Loucy (cell line): ENCODE measurements around the gene KANK2.

Experiments used
- H2AFZ ChIP-seq: fragments of 200-600 bp; sonication (generic); 2 replicates; pipeline ENCODE4 v1.6.0; 2016; ENCODE audit warnings: antibody characterized with exemption, mild to moderate bottlenecking, low read length, moderate library complexity
- H3F3A ChIP-seq: fragments of 200-600 bp; 2 replicates; pipeline ENCODE4 v1.6.0; 2016; ENCODE audit warnings: antibody characterized with exemption, low read depth, mild to moderate bottlenecking
- H3K27me3 ChIP-seq: fragments of 200-600 bp; sonication (generic); 2 replicates; pipeline ENCODE4 v1.6.1; 2014; ENCODE audit warnings: low read length, mild to moderate bottlenecking; ENCODE audit not compliant: insufficient read depth, poor library complexity, severe bottlenecking
- H3K36me3 ChIP-seq: fragments of 200-600 bp; sonication (generic); 2 replicates; pipeline ENCODE4 v1.6.1; 2016; ENCODE audit warnings: low read length; ENCODE audit not compliant: insufficient read depth
- H3K4me1 ChIP-seq: fragments of 200-600 bp; sonication (generic); 2 replicates; pipeline ENCODE4 v1.5.1; 2014; ENCODE audit warnings: low read length, mild to moderate bottlenecking; ENCODE audit not compliant: insufficient read depth, poor library complexity, severe bottlenecking
- H3K4me2 ChIP-seq: fragments of 200-600 bp; sonication (generic); 2 replicates; pipeline ENCODE4 v1.6.0; 2014; ENCODE audit warnings: antibody characterized with exemption, low read length, low read depth, mild to moderate bottlenecking; ENCODE audit not compliant: poor library complexity, severe bottlenecking
- H3K4me3 ChIP-seq: fragments of 200-600 bp; sonication (generic); 2 replicates; pipeline ENCODE4 v1.5.1; 2014; ENCODE audit warnings: low read length, mild to moderate bottlenecking, mixed read lengths; ENCODE audit not compliant: poor library complexity, severe bottlenecking
- H3K79me2 ChIP-seq: fragments of 200-600 bp; sonication (generic); 2 replicates; pipeline ENCODE4 v1.6.1; 2014; ENCODE audit warnings: low read length; ENCODE audit not compliant: insufficient read depth
- H3K9ac ChIP-seq: fragments of 200-600 bp; sonication (generic); 2 replicates; pipeline ENCODE4 v1.6.0; 2014; ENCODE audit warnings: mild to moderate bottlenecking, low read depth, low read length, moderate library complexity; ENCODE audit not compliant: poor library complexity, severe bottlenecking
- H3K9me2 ChIP-seq: fragments of 200-600 bp; sonication (generic); replicated peaks from 2 replicates; pipeline ENCODE4 v1.6.1; 2016; ENCODE audit warnings: low read depth, low read length, mixed read lengths
- H3K9me3 ChIP-seq: fragments of 200-600 bp; sonication (generic); 2 replicates; pipeline ENCODE4 v1.6.1; 2014; ENCODE audit warnings: mild to moderate bottlenecking, antibody characterized with exemption, low read length, low read depth; ENCODE audit not compliant: insufficient read depth
- H4K20me1 ChIP-seq: fragments of 200-600 bp; sonication (generic); 2 replicates; pipeline ENCODE4 v1.6.0; 2014; ENCODE audit warnings: antibody characterized with exemption, low read length, mild to moderate bottlenecking; ENCODE audit not compliant: insufficient read depth, poor library complexity, severe bottlenecking
- EZH2phosphoT487 ChIP-seq: fragments of 200-600 bp; IDR thresholded peaks from 2 replicates; pipeline ENCODE4 v1.6.1; 2018; ENCODE audit warnings: antibody characterized with exemption, mild to moderate bottlenecking, moderate library complexity, borderline replicate concordance
- TF ChIP-seq, protein P1 (sequence below): fragments of 200-600 bp; sonication (generic); conservative IDR thresholded peaks from 2 replicates; pipeline ENCODE4 v1.5.1; 2014; ENCODE audit warnings: mild to moderate bottlenecking, antibody characterized with exemption, low read length

The KANK2 gene

DNA sequence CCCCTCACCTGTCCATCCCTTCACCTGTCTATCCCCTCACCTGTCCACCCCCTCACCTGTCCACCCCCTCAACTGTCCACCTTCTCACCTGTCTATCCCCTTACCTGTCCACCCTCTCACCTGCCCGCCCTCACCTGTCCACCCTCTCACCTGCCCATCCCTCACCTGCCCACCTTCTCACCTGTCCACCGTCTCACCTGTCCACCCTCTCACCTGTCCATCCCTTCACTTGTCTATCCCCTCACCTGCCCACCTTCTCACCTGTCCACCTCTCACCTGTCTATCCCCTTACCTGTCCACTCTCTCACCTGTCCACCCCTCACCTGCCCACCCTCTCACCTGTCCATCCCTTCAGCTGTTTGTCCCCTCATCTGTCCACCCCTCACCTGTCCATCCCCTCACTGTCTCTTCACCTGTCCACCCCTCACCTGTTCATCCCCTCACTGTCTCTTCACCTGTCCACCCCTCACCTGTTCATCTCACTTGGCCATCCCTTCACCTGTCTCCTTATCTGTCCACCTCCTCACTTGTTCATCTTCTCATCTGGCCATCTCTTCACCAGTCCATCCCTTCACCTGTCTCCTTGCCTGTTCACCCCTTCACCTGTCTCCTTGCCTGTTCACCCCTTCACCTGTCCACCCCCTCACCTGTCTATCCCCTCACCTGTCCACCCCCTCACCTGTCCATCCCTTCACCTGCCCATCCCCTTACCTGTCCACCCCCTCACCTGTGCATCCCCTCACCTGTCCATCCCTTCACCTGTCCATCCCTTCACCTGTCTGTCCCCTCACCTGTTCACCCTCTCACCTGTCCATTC is 12.7 kb upstream of the KANK2 start:
- TF ChIP-seq, protein P1, sequence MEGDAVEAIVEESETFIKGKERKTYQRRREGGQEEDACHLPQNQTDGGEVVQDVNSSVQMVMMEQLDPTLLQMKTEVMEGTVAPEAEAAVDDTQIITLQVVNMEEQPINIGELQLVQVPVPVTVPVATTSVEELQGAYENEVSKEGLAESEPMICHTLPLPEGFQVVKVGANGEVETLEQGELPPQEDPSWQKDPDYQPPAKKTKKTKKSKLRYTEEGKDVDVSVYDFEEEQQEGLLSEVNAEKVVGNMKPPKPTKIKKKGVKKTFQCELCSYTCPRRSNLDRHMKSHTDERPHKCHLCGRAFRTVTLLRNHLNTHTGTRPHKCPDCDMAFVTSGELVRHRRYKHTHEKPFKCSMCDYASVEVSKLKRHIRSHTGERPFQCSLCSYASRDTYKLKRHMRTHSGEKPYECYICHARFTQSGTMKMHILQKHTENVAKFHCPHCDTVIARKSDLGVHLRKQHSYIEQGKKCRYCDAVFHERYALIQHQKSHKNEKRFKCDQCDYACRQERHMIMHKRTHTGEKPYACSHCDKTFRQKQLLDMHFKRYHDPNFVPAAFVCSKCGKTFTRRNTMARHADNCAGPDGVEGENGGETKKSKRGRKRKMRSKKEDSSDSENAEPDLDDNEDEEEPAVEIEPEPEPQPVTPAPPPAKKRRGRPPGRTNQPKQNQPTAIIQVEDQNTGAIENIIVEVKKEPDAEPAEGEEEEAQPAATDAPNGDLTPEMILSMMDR: no peak
- TF ChIP-seq EZH2phosphoT487: no peak
- no peaks in the 10 kb centered on the region for H3K4me1 ChIP-seq
- H3K79me2 ChIP-seq: no peaks in the 10 kb centered on the region
- H3K9me3 ChIP-seq: no peaks in the 10 kb centered on the region
- no peaks in the 10 kb centered on the region for H3K9me2 ChIP-seq
- no peaks in the 10 kb centered on the region for H4K20me1 ChIP-seq
- no peaks in the 10 kb centered on the region for H3K36me3 ChIP-seq
- H3K9ac ChIP-seq: no peak overlapping the region
- H3K4me2 ChIP-seq: no peak overlapping the region
- H3F3A ChIP-seq: no peaks in the 10 kb centered on the region
- H3K27me3 ChIP-seq: no peaks in the 10 kb centered on the region
- no peak overlapping the region for H3K4me3 ChIP-seq
- no peak overlapping the region for H2AFZ ChIP-seq

DNA sequence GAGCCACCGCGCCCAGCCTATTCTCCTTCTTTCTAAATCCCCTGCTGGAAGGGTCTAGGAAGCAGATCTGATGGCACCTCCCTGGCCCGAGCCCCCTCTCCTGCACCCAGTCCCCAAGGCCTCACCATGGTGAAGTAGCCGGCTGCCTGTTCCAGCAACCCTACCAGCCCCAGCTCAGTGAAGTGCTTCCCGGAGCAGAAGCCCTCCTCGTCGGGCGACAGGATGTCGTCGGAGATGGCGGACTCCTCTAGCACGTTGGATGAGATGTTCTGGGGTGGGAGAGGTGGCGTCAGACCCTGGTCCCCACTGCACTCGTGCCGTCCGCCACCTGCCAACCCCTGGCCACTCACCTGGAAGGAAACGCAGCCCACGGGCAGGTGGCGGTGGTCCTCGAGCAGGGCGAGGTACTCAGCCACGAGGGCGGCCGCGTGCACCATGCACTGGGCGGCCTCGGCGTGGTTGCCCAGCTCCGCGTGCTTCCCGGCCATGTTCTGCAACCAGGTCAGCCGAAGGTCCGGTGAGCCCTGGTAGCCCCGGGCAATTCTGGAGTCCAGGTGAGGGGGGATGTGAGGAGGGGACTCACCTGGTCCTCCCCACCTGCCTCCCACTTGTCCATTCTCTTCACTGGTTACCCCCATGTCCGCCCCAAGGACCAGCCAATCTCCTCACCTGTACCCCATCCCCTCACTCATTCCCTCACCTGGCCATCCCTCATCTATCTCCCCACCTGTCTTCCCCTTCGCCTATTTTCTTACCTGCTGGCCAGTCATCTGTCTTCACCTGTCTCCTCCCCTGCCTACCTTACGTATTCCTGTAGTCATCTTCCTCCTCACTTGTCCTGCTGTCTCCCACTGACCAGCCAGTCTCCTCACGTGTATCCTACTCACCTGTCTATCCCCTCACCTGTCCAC is 11.5 kb upstream of the KANK2 start:
- Histone ChIP-seq H3K4me3 (no peak overlapping the region), H3K36me3 (no peaks in the 10 kb centered on the region), H3K4me2 (no peak overlapping the region), H4K20me1 (no peaks in the 10 kb centered on the region), H3K9me2 (no peaks in the 10 kb centered on the region), H2AFZ (no peak overlapping the region), H3K27me3 (no peaks in the 10 kb centered on the region), H3K9me3 (no peaks in the 10 kb centered on the region), H3K4me1 (no peaks in the 10 kb centered on the region), H3K9ac (no peak overlapping the region), H3F3A (no peaks in the 10 kb centered on the region), H3K79me2 (no peaks in the 10 kb centered on the region)
- TF ChIP-seq, protein P1: no peak
- TF ChIP-seq EZH2phosphoT487: no peak

DNA sequence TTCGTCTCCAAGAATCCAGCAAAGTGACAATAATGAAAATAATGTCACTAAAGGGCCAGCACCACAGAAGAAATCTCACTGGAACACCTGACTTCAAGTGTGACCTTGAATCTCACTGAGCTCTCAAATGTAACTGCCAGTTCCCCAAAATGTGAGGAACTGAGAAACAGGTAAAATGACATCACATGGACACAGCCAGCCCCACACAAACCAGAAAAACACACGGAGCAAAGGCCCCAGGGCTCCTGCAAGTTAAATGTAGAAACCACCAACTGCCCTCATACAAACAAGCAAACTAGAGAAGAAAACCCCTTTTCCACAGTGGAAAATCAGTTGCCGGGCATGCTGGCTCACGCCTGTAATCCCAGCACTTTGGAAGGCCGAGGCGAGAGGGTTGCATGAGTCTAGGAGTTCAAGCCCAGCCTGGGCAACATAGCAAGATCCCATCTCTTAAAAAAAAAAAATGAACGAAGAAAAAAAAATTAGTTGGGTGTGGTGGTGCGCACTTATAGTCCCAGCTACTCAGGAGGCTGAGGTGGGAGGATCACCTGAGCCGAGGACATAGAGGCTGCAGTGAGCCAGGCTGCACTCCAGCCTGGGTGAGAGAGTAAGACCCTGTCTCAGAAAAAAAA is 8.7 kb upstream of the KANK2 start:
- no peaks in the 10 kb centered on the region for H3K4me1 ChIP-seq
- H3F3A ChIP-seq: no peaks in the 10 kb centered on the region
- no peak for TF ChIP-seq EZH2phosphoT487
- TF ChIP-seq, protein P1: no peak
- H3K36me3 ChIP-seq: no peaks in the 10 kb centered on the region
- no peak overlapping the region for H2AFZ ChIP-seq
- no peak overlapping the region for H3K4me3 ChIP-seq
- no peak overlapping the region for H3K4me2 ChIP-seq
- H3K9me3 ChIP-seq: no peaks in the 10 kb centered on the region
- H4K20me1 ChIP-seq: no peaks in the 10 kb centered on the region
- H3K9ac ChIP-seq: no peak overlapping the region
- no peaks in the 10 kb centered on the region for H3K79me2 ChIP-seq
- no peaks in the 10 kb centered on the region for H3K27me3 ChIP-seq
- no peaks in the 10 kb centered on the region for H3K9me2 ChIP-seq
